SU-DHL-6 (cell line): ENCODE measurements around the gene GBF1.

ENCODE experiments used
- CTCF ChIP-seq: fragments of 200-600 bp; sonication (generic); IDR thresholded peaks from one replicate; pipeline ENCODE4 v1.5.1; 2017; ENCODE audit warnings: antibody characterized with exemption, mild to moderate bottlenecking, low read length, moderate library complexity; ENCODE audit not compliant: insufficient read depth, poor library complexity, severe bottlenecking
- EZH2phosphoT487 ChIP-seq: fragments of 200-600 bp; sonication (generic), shearing (Covaris generic); conservative IDR thresholded peaks from 2 replicates; pipeline ENCODE4 v1.6.1; 2018; ENCODE audit warnings: mild to moderate bottlenecking, antibody characterized with exemption, low read length, moderate library complexity, mixed read lengths

- TF ChIP-seq EZH2phosphoT487 (no peak), CTCF (no peak)
Observed at GRCh38 chr10:102327002-102327401, 81.7 kb downstream of the GBF1 start.
